Measurements from ENCODE around the gene CXCL17. TPM values are rescaled to one million over a fixed set of nuclear protein-coding genes. Genes with fewer than 3 reads are reported as not detected.

The CXCL17 gene
- total RNA-seq, 2 experiments from 2014 or later: not detected

DNA sequence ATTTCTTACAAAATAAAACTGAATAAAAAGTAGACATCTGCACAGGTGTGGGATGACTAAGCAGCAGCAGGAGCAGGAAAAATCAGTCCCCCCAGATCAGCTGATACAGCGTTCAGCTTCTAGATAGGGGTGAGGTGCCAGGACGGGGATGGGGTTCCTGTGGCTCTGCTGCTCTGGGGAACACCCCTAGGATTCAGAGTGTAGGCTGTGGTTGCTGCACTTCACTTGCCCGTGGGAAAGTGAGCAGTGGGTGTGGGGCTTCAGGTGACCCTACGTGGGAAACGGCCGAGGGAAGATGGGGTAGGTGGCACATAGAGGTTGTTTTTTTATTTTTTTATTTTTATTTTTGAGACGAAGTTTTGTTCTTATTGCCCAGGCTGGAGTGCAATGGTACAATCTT, 3.2 kb upstream of the CXCL17 start:
- H3K9me3 ChIP-seq (ENCODE audit: low read length): no peaks in the 10 kb centered on the region
- no peak overlapping the region for H3K27ac ChIP-seq (ENCODE audit: low read depth, low read length, poor library complexity, severe bottlenecking)
- intact Hi-C loops (cut with micrococcal nuclease; ENCODE audit: unreplicated experiment): no loop called here
- no peaks in the 10 kb centered on the region for H3K36me3 ChIP-seq (ENCODE audit: insufficient read depth, low read length)
- ChIA-PET CTCF (ENCODE audit: unreplicated experiment) (no interaction called here), POLR2A (no interaction called here)
- no peaks in the 10 kb centered on the region for H3K9me2 ChIP-seq (ENCODE audit: insufficient read depth, low read length)
- no peak overlapping the region for H2AFZ ChIP-seq (ENCODE audit: low read length)
- H4K20me1 ChIP-seq (ENCODE audit: insufficient read depth, low read length): no peaks in the 10 kb centered on the region
- H3K4me2 ChIP-seq (ENCODE audit: low read length): no peak overlapping the region
- TF ChIP-seq, protein P1, sequence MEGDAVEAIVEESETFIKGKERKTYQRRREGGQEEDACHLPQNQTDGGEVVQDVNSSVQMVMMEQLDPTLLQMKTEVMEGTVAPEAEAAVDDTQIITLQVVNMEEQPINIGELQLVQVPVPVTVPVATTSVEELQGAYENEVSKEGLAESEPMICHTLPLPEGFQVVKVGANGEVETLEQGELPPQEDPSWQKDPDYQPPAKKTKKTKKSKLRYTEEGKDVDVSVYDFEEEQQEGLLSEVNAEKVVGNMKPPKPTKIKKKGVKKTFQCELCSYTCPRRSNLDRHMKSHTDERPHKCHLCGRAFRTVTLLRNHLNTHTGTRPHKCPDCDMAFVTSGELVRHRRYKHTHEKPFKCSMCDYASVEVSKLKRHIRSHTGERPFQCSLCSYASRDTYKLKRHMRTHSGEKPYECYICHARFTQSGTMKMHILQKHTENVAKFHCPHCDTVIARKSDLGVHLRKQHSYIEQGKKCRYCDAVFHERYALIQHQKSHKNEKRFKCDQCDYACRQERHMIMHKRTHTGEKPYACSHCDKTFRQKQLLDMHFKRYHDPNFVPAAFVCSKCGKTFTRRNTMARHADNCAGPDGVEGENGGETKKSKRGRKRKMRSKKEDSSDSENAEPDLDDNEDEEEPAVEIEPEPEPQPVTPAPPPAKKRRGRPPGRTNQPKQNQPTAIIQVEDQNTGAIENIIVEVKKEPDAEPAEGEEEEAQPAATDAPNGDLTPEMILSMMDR (conservative IDR thresholded peaks at IDR 0.05; ENCODE audit: low read length): no peak
- TF ChIP-seq EZH2phosphoT487 (IDR thresholded peaks at IDR 0.05; ENCODE audit: borderline replicate concordance, low read depth, low read length): no peak
- no peak overlapping the region for H3K4me3 ChIP-seq (ENCODE audit: low read depth, low read length, poor library complexity, severe bottlenecking)
- no peak for DNase-seq (ENCODE audit: low spot score)
- no TSS peak for BruUV-seq (replicated peaks)
- peaks cover 6% of the 10 kb centered on the region for H3K4me1 ChIP-seq (ENCODE audit: insufficient read depth, low read length, poor library complexity, severe bottlenecking)
- H3K79me2 ChIP-seq (ENCODE audit: insufficient read depth, low read depth, low read length): no peaks in the 10 kb centered on the region

DNA sequence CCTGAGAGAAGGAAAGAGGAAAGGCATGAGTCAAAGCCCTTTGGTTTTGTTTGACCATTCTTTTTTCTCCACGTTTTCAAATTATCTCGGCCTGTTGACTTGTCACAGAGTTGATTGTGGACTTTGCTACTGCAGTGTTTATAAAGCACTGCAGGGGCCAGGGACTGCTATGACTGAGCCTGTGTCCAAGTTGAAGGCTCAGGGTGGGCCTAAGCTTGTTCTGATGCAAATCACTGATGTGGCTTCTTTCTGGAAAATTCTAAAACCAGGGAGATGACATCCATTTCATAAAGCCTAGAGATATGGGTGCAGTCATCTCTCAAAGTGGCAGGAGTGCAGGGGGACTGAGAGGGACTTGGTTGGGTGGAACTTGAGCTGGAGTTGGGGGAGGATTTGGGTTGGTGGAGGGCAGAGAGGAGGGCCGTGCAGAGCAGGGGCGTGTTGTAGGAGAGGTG, 1.2 kb upstream of the CXCL17 start:
- Histone ChIP-seq H2AFZ (ENCODE audit: low read length) (no peak overlapping the region), H3K79me2 (ENCODE audit: insufficient read depth, low read depth, low read length) (no peaks in the 10 kb centered on the region), H3K4me2 (ENCODE audit: low read length) (no peak overlapping the region), H4K20me1 (ENCODE audit: insufficient read depth, low read length) (no peaks in the 10 kb centered on the region), H3K27ac (ENCODE audit: low read depth, low read length, poor library complexity, severe bottlenecking) (no peak overlapping the region), H3K36me3 (ENCODE audit: insufficient read depth, low read length) (no peaks in the 10 kb centered on the region), H3K4me1 (ENCODE audit: insufficient read depth, low read length, poor library complexity, severe bottlenecking) (no peaks in the 10 kb centered on the region), H3K9me2 (ENCODE audit: insufficient read depth, low read length) (no peaks in the 10 kb centered on the region), H3K4me3 (ENCODE audit: low read depth, low read length, poor library complexity, severe bottlenecking) (no peak overlapping the region), H3K9me3 (ENCODE audit: low read length) (no peaks in the 10 kb centered on the region)
- CTCF ChIA-PET (ENCODE audit: unreplicated experiment): no interaction called here
- DNase-seq (ENCODE audit: low spot score): no peak
- TF ChIP-seq, protein P1 (conservative IDR thresholded peaks at IDR 0.05; ENCODE audit: low read length): no peak
- TF ChIP-seq EZH2phosphoT487 (IDR thresholded peaks at IDR 0.05; ENCODE audit: borderline replicate concordance, low read depth, low read length): no peak
- POLR2A ChIA-PET: interaction anchor here (0.6 kb wide), 1 partner anchor 19 kb away, joined by 3 read pairs; no protein-coding TSS in a partner anchor
- BruUV-seq (replicated peaks): no TSS peak
- intact Hi-C loops (cut with micrococcal nuclease; ENCODE audit: unreplicated experiment): no loop called here

DNA sequence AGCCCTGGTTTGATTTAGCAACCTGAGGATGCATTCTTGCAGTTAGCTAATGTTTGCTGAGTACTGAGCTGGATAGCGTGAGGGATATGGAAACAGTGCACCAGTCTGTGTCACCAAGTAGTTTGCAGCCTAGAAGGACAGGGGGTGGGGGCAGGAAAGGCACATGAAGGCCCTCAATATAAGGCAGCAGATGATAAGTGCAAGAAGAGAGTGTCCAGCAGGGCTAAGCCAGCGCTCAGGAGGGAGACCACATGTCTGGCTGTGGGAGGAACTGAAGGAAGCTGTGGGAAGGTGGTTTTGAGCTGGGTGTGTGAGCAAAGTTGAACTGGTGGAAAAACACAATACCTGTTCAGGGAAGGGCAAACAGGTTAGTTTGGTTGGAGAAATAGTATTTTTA, 1.7 kb downstream of the CXCL17 start:
- CTCF ChIA-PET (ENCODE audit: unreplicated experiment): no interaction called here

More for the DNA sequence above, 1.7 kb downstream of the CXCL17 start:
- Histone ChIP-seq H3K4me2 (ENCODE audit: low read length) (no peak overlapping the region), H3K4me3 (ENCODE audit: low read depth, low read length, poor library complexity, severe bottlenecking) (no peak overlapping the region), H3K4me1 (ENCODE audit: insufficient read depth, low read length, poor library complexity, severe bottlenecking) (no peaks in the 10 kb centered on the region), H3K36me3 (ENCODE audit: insufficient read depth, low read length) (no peaks in the 10 kb centered on the region), H3K9me2 (ENCODE audit: insufficient read depth, low read length) (no peaks in the 10 kb centered on the region), H3K79me2 (ENCODE audit: insufficient read depth, low read depth, low read length) (no peaks in the 10 kb centered on the region), H2AFZ (ENCODE audit: low read length) (no peak overlapping the region), H4K20me1 (ENCODE audit: insufficient read depth, low read length) (no peaks in the 10 kb centered on the region), H3K9me3 (ENCODE audit: low read length) (no peaks in the 10 kb centered on the region), H3K27ac (ENCODE audit: low read depth, low read length, poor library complexity, severe bottlenecking) (no peak overlapping the region)
- POLR2A ChIA-PET: interaction anchor here (0.6 kb wide), 1 partner anchor 22 kb away, joined by 3 read pairs; no protein-coding TSS in a partner anchor
- intact Hi-C loops (cut with micrococcal nuclease; ENCODE audit: unreplicated experiment): no loop called here
- TF ChIP-seq, protein P1 (conservative IDR thresholded peaks at IDR 0.05; ENCODE audit: low read length): no peak
- no peak for DNase-seq (ENCODE audit: low spot score)
- BruUV-seq (replicated peaks): no TSS peak
